IMR-90 (cell line): ENCODE results near the gene TREH. TPM values are rescaled to one million over a fixed set of nuclear protein-coding genes. Genes with fewer than 3 reads are reported as not detected.

Source experiments
- ATAC-seq: fragments of 200-7000 bp; cut with Tn5 transposase; 2 replicates; pipeline ENCODE4 v1.9.1; 2020; ENCODE audit warnings: low read depth, mild to moderate bottlenecking, moderate library complexity
- BruUV-seq: library from RNA; stranded (reverse); fragments of 400-500 nt; replicated peaks from 2 replicates; lab custom pipeline; 2021; lab: Mats Ljungman, UMichigan
- CTCF ChIA-PET: fragments of 300-600 bp; formaldehyde crosslinking; extraction: SDS; loops from one replicate; lab custom pipeline; 2021; ENCODE audit warnings: antibody characterized with exemption; lab: Yijun Ruan, JAX
- POLR2A ChIA-PET: fragments of 300-600 bp; sonication (Branson Sonifier 250); formaldehyde crosslinking; loops from one replicate; lab custom pipeline; 2022; ENCODE audit warnings: antibody characterized with exemption; ENCODE audit not compliant: unreplicated experiment; lab: Charles Lee
- DNase-seq: peaks from one replicate; pipeline ENCODE4 v3.0.0; 2013
- H2AFZ ChIP-seq: replicated peaks from 2 replicates; pipeline ENCODE3; 2013; ENCODE audit warnings: low read length, mild to moderate bottlenecking; ENCODE audit not compliant: poor library complexity
- H2AK5ac ChIP-seq: 2 replicates; pipeline ENCODE4 v1.6.1; 2013; ENCODE audit warnings: low read depth, low read length, inconsistent platforms
- H2AK9ac ChIP-seq: replicated peaks from 2 replicates; pipeline ENCODE3; 2013; ENCODE audit warnings: mild to moderate bottlenecking, low read depth, low read length, moderate library complexity; ENCODE audit not compliant: poor library complexity
- H2BK120ac ChIP-seq: 2 replicates; pipeline ENCODE4 v1.6.1; 2013; ENCODE audit warnings: low read depth, low read length, inconsistent platforms
- H2BK15ac ChIP-seq: 3 replicates; pipeline ENCODE4 v1.6.1; 2013; ENCODE audit warnings: low read depth, low read length, inconsistent platforms
- H2BK20ac ChIP-seq: 2 replicates; pipeline ENCODE4 v1.6.1; 2013; ENCODE audit warnings: low read depth, mild to moderate bottlenecking, inconsistent platforms, low read length, moderate library complexity
- H2BK5ac ChIP-seq: 2 replicates; pipeline ENCODE4 v1.6.1; 2013; ENCODE audit warnings: mild to moderate bottlenecking, low read depth, low read length, inconsistent platforms; ENCODE audit not compliant: poor library complexity, severe bottlenecking
- H3K14ac ChIP-seq: replicated peaks from 2 replicates; pipeline ENCODE4 v1.6.1; 2013; ENCODE audit warnings: low read depth, low read length, inconsistent platforms
- H3K18ac ChIP-seq: 2 replicates; pipeline ENCODE4 v1.6.1; 2013; ENCODE audit warnings: low read depth, low read length, control low read depth
- H3K23ac ChIP-seq: 2 replicates; pipeline ENCODE4 v1.6.1; 2013; ENCODE audit warnings: low read depth, low read length, inconsistent platforms
- H3K27ac ChIP-seq: 2 replicates; pipeline ENCODE4 v1.5.1; 2013; ENCODE audit warnings: mild to moderate bottlenecking, control low read depth, low read length; ENCODE audit not compliant: insufficient read depth
- H3K27me3 ChIP-seq: 2 replicates; pipeline ENCODE4 v1.6.1; 2013; ENCODE audit warnings: low read length; ENCODE audit not compliant: control insufficient read depth, insufficient read depth
- H3K36me3 ChIP-seq: 2 replicates; pipeline ENCODE4 v1.6.1; 2013; ENCODE audit warnings: low read length, mixed read lengths; ENCODE audit not compliant: control insufficient read depth, insufficient read depth
- H3K4ac ChIP-seq: 2 replicates; pipeline ENCODE4 v1.6.1; 2013; ENCODE audit warnings: low read depth, low read length, inconsistent platforms
- H3K4me1 ChIP-seq: 2 replicates; pipeline ENCODE4 v1.6.1; 2013; ENCODE audit warnings: low read length, mixed read lengths; ENCODE audit not compliant: control insufficient read depth, insufficient read depth
- H3K4me2 ChIP-seq: 2 replicates; pipeline ENCODE4 v1.6.1; 2013; ENCODE audit warnings: low read depth, mild to moderate bottlenecking, control low read depth, low read length, moderate library complexity
- H3K4me3 ChIP-seq: 2 replicates; pipeline ENCODE4 v1.5.1; 2013; ENCODE audit warnings: low read depth, mild to moderate bottlenecking, control low read depth, low read length, moderate library complexity; ENCODE audit not compliant: insufficient read depth
- H3K56ac ChIP-seq: 2 replicates; pipeline ENCODE4 v1.6.1; 2013; ENCODE audit warnings: low read length, inconsistent platforms; ENCODE audit not compliant: insufficient read depth; ENCODE audit errors: extremely low read depth
- H3K79me1 ChIP-seq, 2 experiments: 2 replicates each; pipeline ENCODE4 v1.6.1; 2013; ENCODE audit warnings: low read length in 2 of 2, inconsistent platforms in 1 of 2, low read depth in 1 of 2
- H3K9ac ChIP-seq: 2 replicates; pipeline ENCODE4 v1.6.1; 2013; ENCODE audit warnings: low read depth, low read length, control low read depth
- H3K9me1 ChIP-seq: 2 replicates; pipeline ENCODE4 v1.6.1; 2013; ENCODE audit warnings: low read length, inconsistent platforms; ENCODE audit not compliant: insufficient read depth
- H3K9me3 ChIP-seq: 2 replicates; pipeline ENCODE4 v1.6.1; 2013; ENCODE audit warnings: low read length; ENCODE audit not compliant: control insufficient read depth, insufficient read depth
- H4K20me1 ChIP-seq: 2 replicates; pipeline ENCODE4 v1.6.1; 2013; ENCODE audit warnings: low read length, inconsistent platforms; ENCODE audit not compliant: insufficient read depth
- H4K5ac ChIP-seq: 2 replicates; pipeline ENCODE4 v1.6.1; 2013; ENCODE audit warnings: mild to moderate bottlenecking, low read depth, low read length, control low read depth
- H4K8ac ChIP-seq, 2 experiments: 2 replicates each; pipeline ENCODE4 v1.6.1; 2013; ENCODE audit warnings: low read depth in 2 of 2, low read length in 2 of 2, control low read depth in 1 of 2, inconsistent platforms in 1 of 2
- H4K91ac ChIP-seq: 2 replicates; pipeline ENCODE4 v1.6.1; 2013; ENCODE audit warnings: low read depth, low read length, inconsistent platforms; ENCODE audit not compliant: insufficient read depth
- BHLHE40 ChIP-seq: fragments of 150-350 bp; IDR thresholded peaks from 2 replicates; pipeline ENCODE4 v1.6.1; 2016; ENCODE audit warnings: mild to moderate bottlenecking, low read depth, low read length
- MAFK ChIP-seq: IDR thresholded peaks from 2 replicates; pipeline ENCODE4 v1.6.1; 2012; ENCODE audit warnings: low read depth, low read length, improper control_type of control experiment
- NFE2L2 ChIP-seq: fragments of 150-350 bp; IDR thresholded peaks from 2 replicates; pipeline ENCODE4 v1.6.1; 2016; ENCODE audit warnings: low read depth, mild to moderate bottlenecking, low read length
- RFX5 ChIP-seq: IDR thresholded peaks from 2 replicates; pipeline ENCODE4 v1.8.0; 2012; ENCODE audit warnings: low read depth, mild to moderate bottlenecking, low read length, moderate library complexity
- WGBS, 2 experiments: methylation state at CpG; one replicate each; pipeline versions ENCODE4 v1.1.5 to v1.1.7; 2013; ENCODE audit warnings: missing lambda C conversion rate in 2 of 2; ENCODE audit not compliant: insufficient read length in 1 of 2; ENCODE audit errors: extremely low coverage in 2 of 2; 5-methylcytosine and 5-hydroxymethylcytosine counted together
- dilution Hi-C: fragments of 300-500 bp; cut with HindIII; formaldehyde crosslinking; loops from one replicate; pipeline ENCODE4 v1.14.3; 2018; ENCODE audit warnings: low sequenced_read_pairs; ENCODE audit not compliant: unreplicated experiment
- in situ Hi-C: fragments of 300-500 bp; cut with MboI; formaldehyde crosslinking; loops from 3 replicates; pipeline ENCODE4 v1.14.3; 2019; ENCODE audit warnings: low sequenced_read_pairs, inconsistent platforms, mixed read lengths
- intact Hi-C: fragments of 100-400 bp; cut with micrococcal nuclease; formaldehyde crosslinking; loops from 2 replicates; pipeline ENCODE4 v1.10.0; 2022
- polyA plus RNA-seq, 3 experiments: library from polyadenylated mRNA; depleted of rRNA; stranded (reverse); fragments of >200 nt; gene quantifications; 2 replicates each; pipeline ENCODE4 v1.2.3, GENCODE V29; 2012; ENCODE audit warnings: low replicate concordance in 1 of 3
- total RNA-seq: library from RNA; depleted of rRNA; stranded (reverse); fragments of >200 nt; gene quantifications from 2 replicates; pipeline ENCODE4 v1.2.3, GENCODE V29; 2012
- TF ChIP-seq, protein P1 (sequence below): fragments of 150-350 bp; IDR thresholded peaks from 2 replicates; pipeline ENCODE4 v1.6.1; 2017; ENCODE audit warnings: mild to moderate bottlenecking, antibody characterized with exemption, low read length, low read depth

TREH gene
- total and polyA plus RNA-seq, 2 of the 4 experiments (the other 2 are of a cell fraction), result not detected

DNA sequence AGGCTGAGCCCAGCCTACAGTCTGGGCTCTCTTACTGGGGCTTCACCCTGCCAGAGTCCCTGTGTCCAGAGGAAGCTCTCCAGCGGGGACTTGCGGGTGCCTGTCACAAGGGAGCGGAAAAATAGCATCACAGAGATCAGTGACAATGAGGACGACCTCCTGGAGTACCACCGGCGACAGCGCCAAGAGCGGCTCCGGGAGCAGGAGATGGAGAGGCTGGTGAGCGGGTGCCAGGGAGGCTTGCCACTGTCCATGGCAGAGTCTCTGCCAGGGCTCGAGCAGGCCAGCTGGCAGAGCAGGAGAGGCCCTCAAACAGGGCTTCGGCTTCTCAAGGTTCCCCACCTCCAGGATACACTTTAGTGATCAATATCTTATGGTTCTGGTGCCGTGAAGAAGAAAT lies 51.0 kb downstream of the TREH start:
- Histone ChIP-seq H4K8ac (no peak overlapping the region), H3K4me3 (no peak overlapping the region), H3K9ac (no peak overlapping the region), H3K79me1 (peaks cover 44 to 91% of the 10 kb centered on the region in 2 experiments), H3K27me3 (no peaks in the 10 kb centered on the region), H3K4me2 (no peak overlapping the region), H3K36me3 (peaks cover 81% of the 10 kb centered on the region), H3K4ac (no peak overlapping the region), H4K20me1 (peaks cover 76% of the 10 kb centered on the region), H2BK15ac (no peak overlapping the region), H2AK9ac (no peak overlapping the region), H3K27ac (no peak overlapping the region), H4K5ac (no peak overlapping the region), H2BK120ac (no peak overlapping the region), H4K91ac (no peak overlapping the region), H2AFZ (no peak overlapping the region), H3K9me1 (peaks cover 29% of the 10 kb centered on the region), H3K18ac (no peak overlapping the region), H3K23ac (no peak overlapping the region), H3K9me3 (no peaks in the 10 kb centered on the region), H2BK5ac (no peak overlapping the region), H3K4me1 (peaks cover 11% of the 10 kb centered on the region), H3K14ac (no peak overlapping the region), H3K56ac (no peak overlapping the region), H2AK5ac (no peak overlapping the region), H2BK20ac (no peak overlapping the region)
- no TSS peak for BruUV-seq
- 95% methylated on average over 6 of the region's 13 CpGs; no CpG with 5 or more reads in 1 of the 2 experiments for WGBS, 2 experiments
- in situ Hi-C loops, result no loop called here
- ATAC-seq (no peak), DNase-seq (no peak)
- no peak for TF ChIP-seq BHLHE40
- TF ChIP-seq, protein P1, sequence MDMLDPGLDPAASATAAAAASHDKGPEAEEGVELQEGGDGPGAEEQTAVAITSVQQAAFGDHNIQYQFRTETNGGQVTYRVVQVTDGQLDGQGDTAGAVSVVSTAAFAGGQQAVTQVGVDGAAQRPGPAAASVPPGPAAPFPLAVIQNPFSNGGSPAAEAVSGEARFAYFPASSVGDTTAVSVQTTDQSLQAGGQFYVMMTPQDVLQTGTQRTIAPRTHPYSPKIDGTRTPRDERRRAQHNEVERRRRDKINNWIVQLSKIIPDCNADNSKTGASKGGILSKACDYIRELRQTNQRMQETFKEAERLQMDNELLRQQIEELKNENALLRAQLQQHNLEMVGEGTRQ, result no peak
- TF ChIP-seq NFE2L2, result no peak
- no peak for TF ChIP-seq MAFK
- no peak for TF ChIP-seq RFX5
- POLR2A ChIA-PET, result no interaction called here
- dilution Hi-C loops, result no loop called here
- CTCF ChIA-PET, result no interaction called here
- intact Hi-C loops, result no loop called here
